Activated CD8-positive, alpha-beta memory T cell treated with anti-CD3 and anti-CD28 coated beads, Interleukin-2, amount 50 U/mL, for 24 hours (primary cell): ENCODE data around the gene HEMGN.
A peak's percentile ranks its signal among the peaks of the same experiment; 100 is the strongest.
"Not testable (repeated sequence)": the region's sequence is repeated elsewhere in the genome, so short reads cannot be mapped to it uniquely, and the experiment has no call there.

ENCODE experiments used
- DNase-seq: peaks from one replicate; pipeline ENCODE4 v3.0.0-alpha.2; 2020; ENCODE audit errors: extremely low read depth

Gene HEMGN

GRCh38 chr9:97938081-97938644 is at the start of gene HEMGN:
HEMGN (minus strand) TSS chr9:97938172; CDS start chr9:97938136, 36 bp downstream.
- DNase-seq, result no peak

- no peak for DNase-seq
Observed at GRCh38 chr9:97987487-97987886, 49.5 kb upstream of the HEMGN start.

DNA sequence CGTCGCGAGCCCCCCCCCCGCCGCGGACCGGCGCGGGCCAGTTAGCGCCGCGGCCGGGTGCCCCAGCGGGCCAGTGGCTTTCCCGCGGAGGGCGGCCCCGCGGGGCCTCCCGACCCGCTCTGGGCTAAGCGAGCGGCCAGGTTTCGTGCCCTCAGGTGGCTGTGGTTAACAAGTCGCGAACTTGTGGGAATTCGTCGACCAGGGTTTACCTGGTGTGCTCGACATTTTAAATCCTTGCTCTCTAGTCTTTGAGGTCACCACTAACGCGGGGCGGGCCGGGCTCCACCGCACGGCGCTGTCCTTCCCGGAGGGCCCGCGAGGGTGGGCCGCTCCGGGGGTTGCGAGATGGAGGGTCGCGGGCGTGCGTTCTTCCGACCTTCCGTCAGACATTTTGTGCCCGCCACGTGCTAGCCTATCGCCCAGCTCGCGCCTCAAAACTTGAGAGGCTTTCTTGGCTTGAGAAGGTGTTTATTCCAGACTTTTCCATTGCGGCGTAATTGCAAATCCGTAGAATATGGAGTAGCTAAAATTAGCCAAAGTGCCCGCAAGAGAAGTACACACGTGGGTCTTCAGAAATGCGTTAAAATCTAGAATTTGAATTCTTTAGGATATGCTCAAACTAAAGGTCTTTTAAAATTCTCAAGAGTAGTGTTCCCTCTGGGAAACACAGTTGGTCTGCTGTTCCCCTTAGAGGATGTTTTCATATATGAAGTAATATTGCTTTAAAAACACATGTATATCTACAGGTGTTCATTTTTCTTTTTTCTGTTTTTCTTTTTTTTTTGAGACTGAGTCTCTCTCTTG is 47.3 kb upstream of the HEMGN start:
- no peak for DNase-seq

GRCh38 chr9:97984188-97985057 is 46.5 kb upstream of the HEMGN start:
- DNase-seq, result peak; percentile 37

DNA sequence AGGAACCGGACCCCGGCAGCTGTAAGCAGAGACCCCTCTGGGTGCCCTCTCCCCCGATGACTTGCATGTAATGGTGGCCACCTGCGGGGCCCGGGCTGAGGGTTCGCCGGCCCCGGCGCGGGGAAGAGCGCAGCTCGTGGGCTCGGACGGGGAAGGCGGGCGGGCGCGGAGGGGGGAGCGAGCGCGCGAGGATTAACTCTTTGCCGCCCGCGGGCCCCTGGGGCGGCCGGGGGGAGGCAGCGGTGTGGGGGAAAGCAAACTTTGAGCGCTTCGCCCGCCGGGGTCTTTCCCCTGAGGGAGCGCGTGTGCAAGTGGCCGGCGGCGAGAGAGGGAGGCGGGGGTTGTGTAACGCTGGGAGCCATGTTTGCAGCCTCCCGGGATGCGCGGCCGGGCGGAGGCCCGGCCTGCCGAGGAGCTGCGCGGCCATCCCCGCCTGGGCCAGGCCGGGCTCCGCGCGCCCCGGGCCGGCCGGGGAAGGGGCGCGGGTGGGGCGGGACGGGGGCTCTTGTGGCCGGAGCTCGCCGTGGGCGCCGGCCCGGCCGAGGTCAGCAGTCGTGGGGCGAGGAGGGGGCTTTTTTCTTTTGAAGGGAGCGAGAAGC is 45.7 kb upstream of the HEMGN start:
- no peak for DNase-seq

DNA sequence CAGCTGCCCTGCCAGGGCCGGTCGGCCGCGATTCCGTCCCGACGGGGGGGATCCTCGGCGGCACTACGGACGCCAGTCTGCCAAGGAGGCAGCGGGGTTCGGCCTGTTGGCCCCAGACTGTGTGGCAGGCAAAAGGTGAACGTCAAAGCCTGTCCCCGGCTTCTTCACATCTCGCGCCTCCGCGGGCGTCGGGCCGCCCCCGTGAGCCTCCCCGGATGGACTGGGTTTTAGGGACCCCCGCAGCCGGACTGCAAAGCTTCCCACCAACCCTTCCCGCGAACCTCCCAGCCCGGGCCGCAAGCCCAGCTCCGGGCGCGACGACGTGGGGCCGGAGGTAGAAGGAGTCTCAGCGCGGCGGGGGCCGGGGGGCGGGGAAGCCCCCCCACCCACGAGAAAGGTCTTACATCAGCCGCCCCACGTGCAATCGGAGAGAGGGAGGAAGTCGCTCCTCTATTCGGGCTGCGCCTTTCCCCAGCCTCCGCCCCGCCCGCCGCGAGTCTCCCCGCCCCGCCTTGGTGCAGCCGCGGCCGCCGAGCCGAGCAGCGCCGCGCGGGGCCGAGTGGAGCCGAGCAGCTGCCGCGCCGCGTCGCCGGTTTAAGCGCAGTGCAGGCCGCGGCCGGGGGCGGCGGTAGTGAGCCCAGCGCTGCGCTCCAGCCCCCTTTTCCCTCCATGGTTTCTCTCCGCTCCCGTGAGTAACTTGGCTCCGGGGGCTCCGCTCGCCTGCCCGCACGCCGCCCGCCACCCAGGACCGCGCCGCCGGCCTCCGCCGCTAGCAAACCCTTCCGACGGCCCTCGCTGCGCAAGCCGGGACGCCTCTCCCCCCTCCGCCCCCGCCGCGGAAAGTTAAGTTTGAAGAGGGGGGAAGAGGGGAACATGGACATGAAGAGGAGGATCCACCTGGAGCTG is 45.0 kb upstream of the HEMGN start, which contains the start of gene ANP32B:
ANP32B (plus strand) TSS at position 659 of the 906 bp plus-strand sequence; CDS start at position 874, 215 bp downstream.
- DNase-seq, result peak; percentile 85

GRCh38 chr9:97981846-97982682 is 44.1 kb upstream of the HEMGN start:
- no peak for DNase-seq

- DNase-seq, result no peak
Observed at GRCh38 chr9:97980918-97981845, 43.2 kb upstream of the HEMGN start.

GRCh38 chr9:97980479-97980803 is 42.5 kb upstream of the HEMGN start:
- DNase-seq, result no peak

- DNase-seq, result no peak
Observed at GRCh38 chr9:97979788-97980478, 42.0 kb upstream of the HEMGN start.

DNA sequence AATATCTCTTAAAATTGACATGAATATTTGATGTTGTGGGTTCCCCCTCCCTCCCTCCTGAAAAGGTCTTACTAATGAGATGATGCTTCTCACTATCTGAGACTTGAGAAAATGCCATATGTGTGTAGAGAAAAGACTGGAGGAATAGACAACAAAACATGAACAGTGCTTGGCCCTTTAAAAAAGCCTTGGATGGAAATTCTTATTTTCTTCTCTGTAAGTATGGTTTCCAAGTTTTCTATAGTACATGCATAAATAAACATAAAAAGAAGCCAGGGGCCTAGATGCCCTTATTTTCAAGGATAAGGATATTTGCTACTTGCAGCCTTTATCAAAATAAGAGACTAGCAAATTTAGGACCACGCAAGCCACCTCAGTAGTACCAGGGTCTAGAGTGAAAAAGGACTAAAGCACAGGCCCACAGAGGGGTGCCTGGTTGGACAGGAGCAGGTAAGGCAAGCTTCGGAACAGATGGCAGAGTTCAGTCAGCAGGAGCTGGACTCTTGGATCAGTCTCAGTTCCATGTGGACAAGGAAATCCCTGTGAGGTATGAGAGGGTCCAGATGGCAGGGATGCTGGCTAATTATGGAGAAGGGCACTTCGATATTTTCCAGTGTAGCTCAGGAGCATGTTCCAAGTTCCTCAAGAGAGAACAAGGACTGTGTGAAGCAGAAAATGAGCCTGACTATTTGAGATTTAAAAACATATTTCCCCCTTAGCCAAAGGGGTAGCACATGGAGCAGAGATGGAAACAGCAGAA is 40.6 kb upstream of the HEMGN start:
- DNase-seq, result no peak

DNA sequence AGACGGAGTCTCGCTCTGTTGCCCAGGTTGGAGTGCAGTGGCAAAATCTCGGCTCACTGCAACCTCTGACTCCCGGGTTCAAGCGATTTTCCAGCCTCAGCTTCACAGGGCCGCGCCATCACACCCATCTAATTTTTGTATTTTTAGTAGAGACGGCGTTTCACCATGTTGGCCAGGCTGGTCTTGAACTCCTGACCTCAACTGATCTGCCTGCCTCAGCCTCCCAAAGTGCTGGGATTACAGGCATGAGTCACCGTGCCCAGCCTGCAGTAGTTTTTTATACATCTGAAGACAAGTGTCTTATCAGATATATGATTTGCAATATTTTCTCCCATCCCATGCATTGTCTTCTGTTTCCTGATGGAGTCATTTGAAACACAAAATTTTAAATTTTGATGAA is 38.7 kb upstream of the HEMGN start:
- not testable (repeated sequence) for DNase-seq

DNA sequence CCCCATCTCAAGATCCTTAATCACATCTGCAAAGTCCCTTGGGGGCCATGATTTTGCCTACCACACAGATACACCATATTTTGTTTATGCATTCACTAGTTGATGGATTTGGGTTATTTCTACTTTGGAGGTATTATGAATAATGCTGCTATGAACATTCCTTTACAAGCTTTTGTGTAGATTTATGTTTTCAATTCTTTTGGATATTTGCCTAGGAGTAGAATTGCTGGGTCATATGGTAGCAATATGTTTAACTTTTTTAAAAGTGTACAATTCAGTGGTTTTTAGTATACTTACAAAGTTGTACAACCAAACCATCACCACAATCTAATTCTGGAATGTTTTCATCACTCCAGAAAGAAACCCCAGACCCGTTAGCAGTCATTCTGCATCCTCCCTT is 37.4 kb upstream of the HEMGN start:
- DNase-seq, result no peak

- no peak for DNase-seq
Observed at GRCh38 chr9:97972753-97973152, 34.8 kb upstream of the HEMGN start.

- DNase-seq, result no peak
Observed at GRCh38 chr9:97970165-97970564, 32.2 kb upstream of the HEMGN start.

DNA sequence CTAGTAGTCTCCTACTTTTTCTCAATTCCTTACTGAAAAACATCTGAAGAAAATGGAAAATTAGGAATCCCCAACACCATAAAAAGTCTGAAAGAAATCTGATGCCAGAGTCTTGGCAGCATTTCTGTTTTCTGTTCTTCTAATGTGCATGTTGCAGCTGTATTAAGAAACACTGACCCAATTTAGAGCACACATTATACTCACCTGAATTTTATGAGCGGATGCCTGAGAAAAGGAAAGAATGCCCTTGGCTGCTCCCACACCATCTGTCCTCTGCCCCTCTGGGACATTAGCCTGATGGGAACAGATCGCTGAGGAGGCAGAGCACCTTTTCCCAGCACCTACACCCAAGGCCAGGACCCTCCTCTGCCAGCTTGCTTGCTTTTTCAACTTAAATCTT is 31.0 kb upstream of the HEMGN start:
- no peak for DNase-seq

DNA sequence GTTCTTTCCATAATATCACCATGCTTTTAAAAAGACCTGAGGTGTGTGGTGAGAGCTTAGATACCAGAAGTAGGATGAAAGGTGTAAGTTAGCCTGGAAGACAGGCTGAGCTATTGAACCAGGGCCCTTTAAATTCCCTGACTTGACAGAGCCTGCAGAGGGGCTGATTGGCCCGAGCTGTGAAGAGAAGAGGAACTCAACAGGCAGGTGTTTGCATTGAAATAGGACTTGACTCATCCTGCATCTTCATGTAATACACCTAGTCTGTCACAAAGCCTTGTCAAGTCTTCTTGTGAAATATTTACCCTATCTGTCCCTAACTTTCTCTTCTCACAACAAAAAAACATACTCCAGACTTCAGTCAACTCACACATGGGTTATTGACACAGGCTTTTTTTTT is 28.5 kb upstream of the HEMGN start:
- no peak for DNase-seq

DNA sequence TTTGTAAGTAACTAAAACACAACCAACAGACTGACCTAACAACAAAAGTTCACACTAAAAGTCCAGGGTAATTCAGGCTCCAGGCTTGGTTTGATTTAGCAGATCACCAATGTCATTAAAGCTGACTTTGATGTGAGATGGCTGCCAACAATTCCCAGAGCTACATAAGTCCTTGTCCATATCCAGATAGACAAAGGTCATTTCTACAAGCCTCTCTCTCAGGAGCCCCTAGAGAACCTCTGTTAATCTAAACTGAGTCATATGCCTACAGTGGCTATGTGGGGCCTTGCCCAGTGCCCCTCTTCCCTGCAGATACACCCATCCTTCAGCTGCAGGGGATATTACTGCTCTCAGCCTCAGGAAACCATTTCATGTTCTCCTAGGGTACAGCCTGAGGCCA is 26.9 kb upstream of the HEMGN start:
- no peak for DNase-seq
